Measurements from ENCODE around the gene ACTR1A. TPM values are rescaled to one million over a fixed set of nuclear protein-coding genes. Genes with fewer than 3 reads are reported as not detected.
A peak's percentile ranks its signal among the peaks of the same experiment; 100 is the strongest.

ACTR1A gene
- total and polyA plus RNA-seq, 9 of the 15 experiments (the other 6 are each of a cell fraction or from before 2014, with no cell fraction given) = 36.3 to 77.2 (median 49.6) TPM

GRCh38 chr10:102449321-102450123 is 53.0 kb downstream of the ACTR1A start (continued):
- TF ChIP-seq HNRNPK (IDR thresholded peaks at IDR 0.05; ENCODE audit: low read depth, low read length, poor library complexity, severe bottlenecking) (no peak), ZFX (CRISPR knock-in tag; IDR thresholded peaks at IDR 0.05) (no peak; the same call in none of the 2 replicates), CXXC5 (CRISPR knock-in tag; IDR thresholded peaks at IDR 0.05) (0 out of 2 replicates have a peak, but pooled peaks have one; percentile 6), MAZ (CRISPR knock-in tag; conservative IDR thresholded peaks at IDR 0.05 in 1 of 2, IDR thresholded peaks at IDR 0.05 in 1 of 2) (0 out of 4 replicates have a peak, but pooled peaks of 1 of the 2 experiments have one; percentile 19), POLR2AphosphoS2 (IDR thresholded peaks at IDR 0.05; ENCODE audit: low read length) (0 out of 2 replicates have a peak, but pooled peaks have one; percentile 25), ZNF584 (CRISPR knock-in tag; IDR thresholded peaks at IDR 0.05; ENCODE audit: low read depth) (no peak), NFATC3 (IDR thresholded peaks at IDR 0.05) (no peak), SREBF1 (IDR thresholded peaks at IDR 0.05; ENCODE audit: borderline replicate concordance, low read depth, low read length) (peak; percentile 75; the same call in 1 of the 2 replicates), TAF9B (IDR thresholded peaks at IDR 0.05; ENCODE audit: partially characterized antibody) (no peak), SRF (CRISPR knock-in tag; IDR thresholded peaks at IDR 0.05) (no peak), ZNF175 (CRISPR knock-in tag; IDR thresholded peaks at IDR 0.05; ENCODE audit: low read depth) (no peak), SP1 (CRISPR knock-in tag; IDR thresholded peaks at IDR 0.05) (0 out of 2 replicates have a peak, but pooled peaks have one; percentile 45), PTRF (tag; IDR thresholded peaks at IDR 0.05) (no peak), MCM7 (IDR thresholded peaks at IDR 0.05) (no peak), E2F1 (CRISPR knock-in tag; IDR thresholded peaks at IDR 0.05) (no peak), ZNF280A (IDR thresholded peaks at IDR 0.05; ENCODE audit: low read depth, partially characterized antibody) (no peak), MIER1 (IDR thresholded peaks at IDR 0.05; ENCODE audit: low read depth) (no peak)
- TF ChIP-seq, protein P1, sequence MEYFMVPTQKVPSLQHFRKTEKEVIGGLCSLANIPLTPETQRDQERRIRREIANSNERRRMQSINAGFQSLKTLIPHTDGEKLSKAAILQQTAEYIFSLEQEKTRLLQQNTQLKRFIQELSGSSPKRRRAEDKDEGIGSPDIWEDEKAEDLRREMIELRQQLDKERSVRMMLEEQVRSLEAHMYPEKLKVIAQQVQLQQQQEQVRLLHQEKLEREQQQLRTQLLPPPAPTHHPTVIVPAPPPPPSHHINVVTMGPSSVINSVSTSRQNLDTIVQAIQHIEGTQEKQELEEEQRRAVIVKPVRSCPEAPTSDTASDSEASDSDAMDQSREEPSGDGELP (CRISPR knock-in tag; IDR thresholded peaks at IDR 0.05; ENCODE audit: borderline replicate concordance) = peak; percentile 39; the same call in 1 of the 2 replicates
- TF ChIP-seq, protein P2, sequence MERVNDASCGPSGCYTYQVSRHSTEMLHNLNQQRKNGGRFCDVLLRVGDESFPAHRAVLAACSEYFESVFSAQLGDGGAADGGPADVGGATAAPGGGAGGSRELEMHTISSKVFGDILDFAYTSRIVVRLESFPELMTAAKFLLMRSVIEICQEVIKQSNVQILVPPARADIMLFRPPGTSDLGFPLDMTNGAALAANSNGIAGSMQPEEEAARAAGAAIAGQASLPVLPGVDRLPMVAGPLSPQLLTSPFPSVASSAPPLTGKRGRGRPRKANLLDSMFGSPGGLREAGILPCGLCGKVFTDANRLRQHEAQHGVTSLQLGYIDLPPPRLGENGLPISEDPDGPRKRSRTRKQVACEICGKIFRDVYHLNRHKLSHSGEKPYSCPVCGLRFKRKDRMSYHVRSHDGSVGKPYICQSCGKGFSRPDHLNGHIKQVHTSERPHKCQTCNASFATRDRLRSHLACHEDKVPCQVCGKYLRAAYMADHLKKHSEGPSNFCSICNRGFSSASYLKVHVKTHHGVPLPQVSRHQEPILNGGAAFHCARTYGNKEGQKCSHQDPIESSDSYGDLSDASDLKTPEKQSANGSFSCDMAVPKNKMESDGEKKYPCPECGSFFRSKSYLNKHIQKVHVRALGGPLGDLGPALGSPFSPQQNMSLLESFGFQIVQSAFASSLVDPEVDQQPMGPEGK (CRISPR knock-in tag; IDR thresholded peaks at IDR 0.05; ENCODE audit: borderline replicate concordance) = no peak
